ENCODE measurements around the gene PPP1R12B. TPM values are rescaled to one million over a fixed set of nuclear protein-coding genes. Genes with fewer than 3 reads are reported as not detected.
"Not testable (repeated sequence)": the region's sequence is repeated elsewhere in the genome, so short reads cannot be mapped to it uniquely, and the experiment has no call there.

PPP1R12B gene
- total RNA-seq, 2 experiments from 2014 or later, result 26.9 to 27.7 TPM

GRCh38 chr1:202398439-202398838 lies 49.9 kb downstream of the PPP1R12B start:
- H3K9me3 Mint-ChIP-seq; H3K4me1 Mint-ChIP-seq; H3K36me3 Mint-ChIP-seq; ATAC-seq (ENCODE audit: low read depth); DNase-seq; H3K4me3 Mint-ChIP-seq; POLR2A ChIA-PET; H3K27ac Mint-ChIP-seq; H3K27me3 Mint-ChIP-seq: not testable (repeated sequence)

GRCh38 chr1:202401771-202402170 lies 53.3 kb downstream of the PPP1R12B start:
- DNase-seq; POLR2A ChIA-PET; H3K4me3 Mint-ChIP-seq; H3K27me3 Mint-ChIP-seq; H3K36me3 Mint-ChIP-seq; H3K27ac Mint-ChIP-seq; H3K9me3 Mint-ChIP-seq; ATAC-seq (ENCODE audit: low read depth); H3K4me1 Mint-ChIP-seq: not testable (repeated sequence)

GRCh38 chr1:202403381-202403780 lies 54.9 kb downstream of the PPP1R12B start:
- H3K36me3 Mint-ChIP-seq; H3K27ac Mint-ChIP-seq; H3K4me3 Mint-ChIP-seq; H3K27me3 Mint-ChIP-seq; H3K4me1 Mint-ChIP-seq; H3K9me3 Mint-ChIP-seq; ATAC-seq (ENCODE audit: low read depth); DNase-seq; POLR2A ChIA-PET: not testable (repeated sequence)

- POLR2A ChIA-PET, result no interaction called here
- no peaks in the 10 kb centered on the region for H3K27me3 Mint-ChIP-seq
- H3K9me3 Mint-ChIP-seq, result no peaks in the 10 kb centered on the region
- H3K4me3 Mint-ChIP-seq, result no peak overlapping the region
- H3K27ac Mint-ChIP-seq, result no peak overlapping the region
- ATAC-seq (ENCODE audit: low read depth) (no peak), DNase-seq (no peak)
- no peaks in the 10 kb centered on the region for H3K4me1 Mint-ChIP-seq
- no peaks in the 10 kb centered on the region for H3K36me3 Mint-ChIP-seq
Measured at GRCh38 chr1:202405928-202406327, 57.4 kb downstream of the PPP1R12B start.

GRCh38 chr1:202406896-202407295 lies 58.4 kb downstream of the PPP1R12B start:
- H3K27ac Mint-ChIP-seq; H3K27me3 Mint-ChIP-seq; H3K36me3 Mint-ChIP-seq; H3K4me3 Mint-ChIP-seq; POLR2A ChIA-PET; ATAC-seq (ENCODE audit: low read depth); H3K9me3 Mint-ChIP-seq; H3K4me1 Mint-ChIP-seq; DNase-seq: not testable (repeated sequence)

- H3K27me3 Mint-ChIP-seq; ATAC-seq (ENCODE audit: low read depth); H3K27ac Mint-ChIP-seq; DNase-seq; POLR2A ChIA-PET; H3K9me3 Mint-ChIP-seq; H3K36me3 Mint-ChIP-seq; H3K4me3 Mint-ChIP-seq; H3K4me1 Mint-ChIP-seq: not testable (repeated sequence)
Measured at GRCh38 chr1:202407378-202407777, 58.9 kb downstream of the PPP1R12B start.

- POLR2A ChIA-PET; DNase-seq; H3K36me3 Mint-ChIP-seq; H3K4me1 Mint-ChIP-seq; H3K4me3 Mint-ChIP-seq; H3K9me3 Mint-ChIP-seq; H3K27me3 Mint-ChIP-seq; H3K27ac Mint-ChIP-seq; ATAC-seq (ENCODE audit: low read depth): not testable (repeated sequence)
Measured at GRCh38 chr1:202410251-202410650, 61.8 kb downstream of the PPP1R12B start.

- not testable (repeated sequence) for DNase-seq; H3K36me3 Mint-ChIP-seq; H3K27ac Mint-ChIP-seq; H3K4me1 Mint-ChIP-seq; H3K9me3 Mint-ChIP-seq; ATAC-seq (ENCODE audit: low read depth); H3K4me3 Mint-ChIP-seq; H3K27me3 Mint-ChIP-seq
- POLR2A ChIA-PET, result interaction anchor here (0.7 kb wide), 1 partner anchor 1158 kb away, joined by 5 read pairs; no protein-coding TSS in a partner anchor
Measured at GRCh38 chr1:202410854-202411357, 62.4 kb downstream of the PPP1R12B start.

GRCh38 chr1:202411422-202411821 lies 62.9 kb downstream of the PPP1R12B start:
- no peak overlapping the region for H3K27ac Mint-ChIP-seq
- no peak for ATAC-seq (ENCODE audit: low read depth)
- POLR2A ChIA-PET, result interaction anchor here (0.7 kb wide), 1 partner anchor 1158 kb away, joined by 5 read pairs; no protein-coding TSS in a partner anchor
- no peaks in the 10 kb centered on the region for H3K27me3 Mint-ChIP-seq
- H3K4me3 Mint-ChIP-seq, result no peak overlapping the region
- no peak for DNase-seq
- H3K36me3 Mint-ChIP-seq, result no peaks in the 10 kb centered on the region
- no peaks in the 10 kb centered on the region for H3K9me3 Mint-ChIP-seq
- no peaks in the 10 kb centered on the region for H3K4me1 Mint-ChIP-seq

- H3K27ac Mint-ChIP-seq; ATAC-seq (ENCODE audit: low read depth); H3K4me1 Mint-ChIP-seq; DNase-seq; H3K9me3 Mint-ChIP-seq; POLR2A ChIA-PET; H3K36me3 Mint-ChIP-seq; H3K27me3 Mint-ChIP-seq; H3K4me3 Mint-ChIP-seq: not testable (repeated sequence)
Measured at GRCh38 chr1:202412421-202412820, 63.9 kb downstream of the PPP1R12B start.

- H3K27me3 Mint-ChIP-seq, result no peaks in the 10 kb centered on the region
- POLR2A ChIA-PET, result no interaction called here
- no peak overlapping the region for H3K27ac Mint-ChIP-seq
- no peak overlapping the region for H3K4me3 Mint-ChIP-seq
- no peaks in the 10 kb centered on the region for H3K4me1 Mint-ChIP-seq
- H3K9me3 Mint-ChIP-seq, result no peaks in the 10 kb centered on the region
- ATAC-seq (ENCODE audit: low read depth), result no peak
- H3K36me3 Mint-ChIP-seq, result peaks cover 3% of the 10 kb centered on the region
- no peak for DNase-seq
Measured at GRCh38 chr1:202416641-202417040, 68.1 kb downstream of the PPP1R12B start.

GRCh38 chr1:202417141-202417540 lies 68.6 kb downstream of the PPP1R12B start:
- H3K36me3 Mint-ChIP-seq; POLR2A ChIA-PET; DNase-seq; H3K9me3 Mint-ChIP-seq; H3K4me1 Mint-ChIP-seq; ATAC-seq (ENCODE audit: low read depth); H3K4me3 Mint-ChIP-seq; H3K27me3 Mint-ChIP-seq; H3K27ac Mint-ChIP-seq: not testable (repeated sequence)

- H3K36me3 Mint-ChIP-seq; POLR2A ChIA-PET; H3K4me1 Mint-ChIP-seq; DNase-seq; H3K9me3 Mint-ChIP-seq; H3K27me3 Mint-ChIP-seq; ATAC-seq (ENCODE audit: low read depth); H3K4me3 Mint-ChIP-seq; H3K27ac Mint-ChIP-seq: not testable (repeated sequence)
Measured at GRCh38 chr1:202417762-202418201, 69.3 kb downstream of the PPP1R12B start.

- H3K4me1 Mint-ChIP-seq; DNase-seq; H3K36me3 Mint-ChIP-seq; ATAC-seq (ENCODE audit: low read depth); H3K4me3 Mint-ChIP-seq; POLR2A ChIA-PET; H3K9me3 Mint-ChIP-seq; H3K27me3 Mint-ChIP-seq; H3K27ac Mint-ChIP-seq: not testable (repeated sequence)
Measured at GRCh38 chr1:202419731-202420130, 71.2 kb downstream of the PPP1R12B start.

All from activated naive CD8-positive, alpha-beta T cell treated with anti-CD3 and anti-CD28 coated beads, Interleukin-2, amount 10 ng/mL, durations not matched to agents 7 days and 5 days (primary cell).